Large intestine (tissue), 3 donors: ENCODE data around the gene DTNB. TPM values are rescaled to one million over a fixed set of nuclear protein-coding genes. Genes with fewer than 3 reads are reported as not detected.

Experiments
- DNase-seq, 2 donors: peaks; one replicate each; pipeline versions ENCODE4 v3.0.0 to v3.0.0-alpha.2; 2013
- H3K27ac ChIP-seq: one replicate; pipeline ENCODE4 v1.5.1; 2013; ENCODE audit warnings: low read length
- H3K27me3 ChIP-seq: 2 replicates; pipeline ENCODE4 v1.6.1; 2013; ENCODE audit warnings: low read length; ENCODE audit not compliant: control insufficient read depth, insufficient read depth
- H3K36me3 ChIP-seq: 2 replicates; pipeline ENCODE4 v1.6.1; 2013; ENCODE audit warnings: low read length; ENCODE audit not compliant: control insufficient read depth, insufficient read depth
- H3K4me1 ChIP-seq: one replicate; pipeline ENCODE4 v1.6.1; 2013; ENCODE audit warnings: low read length; ENCODE audit not compliant: control insufficient read depth, insufficient read depth
- H3K4me3 ChIP-seq: one replicate; pipeline ENCODE4 v1.5.1; 2013; ENCODE audit warnings: low read length
- H3K9me3 ChIP-seq: one replicate; pipeline ENCODE4 v1.6.1; 2013; ENCODE audit warnings: mild to moderate bottlenecking, low read depth, low read length, moderate library complexity; ENCODE audit not compliant: control insufficient read depth
- WGBS: methylation state at CpG from one replicate; pipeline ENCODE4 v1.1.5; 2013; ENCODE audit warnings: low lambda C conversion rate; ENCODE audit not compliant: insufficient coverage; 5-methylcytosine and 5-hydroxymethylcytosine counted together
- polyA plus RNA-seq: library from polyadenylated mRNA; unstranded; fragments of 120-200 nt; gene quantifications from one replicate; pipeline ENCODE4 v1.2.1, GENCODE V29; 2013

Gene DTNB
- polyA plus RNA-seq, 1 donor = 6.8 TPM

GRCh38 chr2:25514043-25514637 is 159.2 kb downstream of the DTNB start:
- no peaks in the 10 kb centered on the region for H3K9me3 ChIP-seq
- no peaks in the 10 kb centered on the region for H3K36me3 ChIP-seq
- peaks cover 4% of the 10 kb centered on the region for H3K4me1 ChIP-seq
- 60% methylated on average over 1 of the region's 3 CpGs for WGBS
- no peak overlapping the region for H3K27ac ChIP-seq
- DNase-seq = no peak
- H3K27me3 ChIP-seq = no peaks in the 10 kb centered on the region
- H3K4me3 ChIP-seq = no peak overlapping the region

GRCh38 chr2:25512707-25513106 is 160.7 kb downstream of the DTNB start:
- WGBS = no CpG with 5 or more reads among the region's 3 CpGs
- Histone ChIP-seq H3K36me3 (no peaks in the 10 kb centered on the region), H3K27ac (no peak overlapping the region), H3K4me1 (peaks cover 4% of the 10 kb centered on the region), H3K9me3 (no peaks in the 10 kb centered on the region), H3K4me3 (no peak overlapping the region), H3K27me3 (no peaks in the 10 kb centered on the region)
- DNase-seq = peak; percentile 8 to 31

GRCh38 chr2:25506226-25506625 is 167.2 kb downstream of the DTNB start:
- Histone ChIP-seq H3K4me3 (no peak overlapping the region), H3K27ac (no peak overlapping the region), H3K4me1 (no peaks in the 10 kb centered on the region), H3K9me3 (no peaks in the 10 kb centered on the region), H3K36me3 (no peaks in the 10 kb centered on the region), H3K27me3 (no peaks in the 10 kb centered on the region)
- no peak for DNase-seq
- WGBS = no CpG with 5 or more reads among the region's 3 CpGs

- no peaks in the 10 kb centered on the region for H3K27me3 ChIP-seq
- H3K27ac ChIP-seq = no peak overlapping the region
- WGBS = no CpG with 5 or more reads among the region's 2 CpGs
- H3K36me3 ChIP-seq = no peaks in the 10 kb centered on the region
- no peaks in the 10 kb centered on the region for H3K9me3 ChIP-seq
- no peaks in the 10 kb centered on the region for H3K4me1 ChIP-seq
- no peak overlapping the region for H3K4me3 ChIP-seq
- no peak for DNase-seq
Observed at GRCh38 chr2:25505622-25506021, 167.8 kb downstream of the DTNB start.

GRCh38 chr2:25505182-25505581 is 168.2 kb downstream of the DTNB start:
- Histone ChIP-seq H3K27ac (no peak overlapping the region), H3K4me1 (no peaks in the 10 kb centered on the region), H3K36me3 (no peaks in the 10 kb centered on the region), H3K4me3 (no peak overlapping the region), H3K9me3 (no peaks in the 10 kb centered on the region), H3K27me3 (no peaks in the 10 kb centered on the region)
- DNase-seq = no peak
- WGBS = 100% methylated on average over 2 of the region's 3 CpGs

- H3K27me3 ChIP-seq = no peaks in the 10 kb centered on the region
- WGBS = 95% methylated on average over 2 of the region's 2 CpGs
- H3K9me3 ChIP-seq = no peaks in the 10 kb centered on the region
- no peaks in the 10 kb centered on the region for H3K36me3 ChIP-seq
- H3K4me1 ChIP-seq = no peaks in the 10 kb centered on the region
- no peak overlapping the region for H3K27ac ChIP-seq
- no peak for DNase-seq
- no peak overlapping the region for H3K4me3 ChIP-seq
Observed at GRCh38 chr2:25504266-25504665, 169.1 kb downstream of the DTNB start.

- Histone ChIP-seq H3K4me1 (no peaks in the 10 kb centered on the region), H3K27ac (no peak overlapping the region), H3K4me3 (no peak overlapping the region), H3K27me3 (no peaks in the 10 kb centered on the region), H3K9me3 (no peaks in the 10 kb centered on the region), H3K36me3 (no peaks in the 10 kb centered on the region)
- DNase-seq = no peak
- WGBS = no CpG with 5 or more reads among the region's 3 CpGs
Observed at GRCh38 chr2:25499157-25499556, 174.2 kb downstream of the DTNB start.

- Histone ChIP-seq H3K27ac (no peak overlapping the region), H3K27me3 (no peaks in the 10 kb centered on the region), H3K4me1 (no peaks in the 10 kb centered on the region), H3K36me3 (no peaks in the 10 kb centered on the region), H3K9me3 (no peaks in the 10 kb centered on the region), H3K4me3 (no peak overlapping the region)
- DNase-seq = no peak
- 77% methylated on average over 2 of the region's 2 CpGs for WGBS
Observed at GRCh38 chr2:25497918-25498407, 175.4 kb downstream of the DTNB start.

GRCh38 chr2:25497229-25497917 is 176.0 kb downstream of the DTNB start:
- Histone ChIP-seq H3K27ac (no peak overlapping the region), H3K9me3 (no peaks in the 10 kb centered on the region), H3K4me1 (no peaks in the 10 kb centered on the region), H3K36me3 (no peaks in the 10 kb centered on the region), H3K27me3 (no peaks in the 10 kb centered on the region), H3K4me3 (no peak overlapping the region)
- DNase-seq = no peak
- WGBS = 100% methylated on average over 2 of the region's 5 CpGs

GRCh38 chr2:25494616-25495015 is 178.8 kb downstream of the DTNB start:
- 100% methylated on average over 2 of the region's 2 CpGs for WGBS
- Histone ChIP-seq H3K4me3 (no peak overlapping the region), H3K27ac (no peak overlapping the region), H3K9me3 (no peaks in the 10 kb centered on the region), H3K36me3 (no peaks in the 10 kb centered on the region), H3K27me3 (no peaks in the 10 kb centered on the region), H3K4me1 (no peaks in the 10 kb centered on the region)
- no peak for DNase-seq

GRCh38 chr2:25493207-25493606 is 180.2 kb downstream of the DTNB start:
- no peak overlapping the region for H3K4me3 ChIP-seq
- no CpG with 5 or more reads among the region's 1 CpG for WGBS
- no peak for DNase-seq

More at GRCh38 chr2:25493207-25493606, 180.2 kb downstream of the DTNB start:
- H3K27ac ChIP-seq = no peak overlapping the region
- no peaks in the 10 kb centered on the region for H3K9me3 ChIP-seq
- no peaks in the 10 kb centered on the region for H3K4me1 ChIP-seq
- H3K36me3 ChIP-seq = no peaks in the 10 kb centered on the region
- no peaks in the 10 kb centered on the region for H3K27me3 ChIP-seq
